KBM-7 (cell line): ENCODE measurements around the gene MAD1L1.

ENCODE experiments used
- DNase-seq: peaks from one replicate; pipeline ENCODE4 v3.0.0-alpha.2; 2015
- in situ Hi-C: fragments of 300-500 bp; cut with MboI; formaldehyde crosslinking; loops from 2 replicates; pipeline ENCODE4 v1.14.3; 2020; ENCODE audit warnings: low sequenced_read_pairs, low pct_unique_long_range_greater_than_20kb, mixed read lengths

The MAD1L1 gene

GRCh38 chr7:1900847-1901246, 331.9 kb downstream of the MAD1L1 start:
- in situ Hi-C loops, result no loop called here
- DNase-seq, result no peak

DNA sequence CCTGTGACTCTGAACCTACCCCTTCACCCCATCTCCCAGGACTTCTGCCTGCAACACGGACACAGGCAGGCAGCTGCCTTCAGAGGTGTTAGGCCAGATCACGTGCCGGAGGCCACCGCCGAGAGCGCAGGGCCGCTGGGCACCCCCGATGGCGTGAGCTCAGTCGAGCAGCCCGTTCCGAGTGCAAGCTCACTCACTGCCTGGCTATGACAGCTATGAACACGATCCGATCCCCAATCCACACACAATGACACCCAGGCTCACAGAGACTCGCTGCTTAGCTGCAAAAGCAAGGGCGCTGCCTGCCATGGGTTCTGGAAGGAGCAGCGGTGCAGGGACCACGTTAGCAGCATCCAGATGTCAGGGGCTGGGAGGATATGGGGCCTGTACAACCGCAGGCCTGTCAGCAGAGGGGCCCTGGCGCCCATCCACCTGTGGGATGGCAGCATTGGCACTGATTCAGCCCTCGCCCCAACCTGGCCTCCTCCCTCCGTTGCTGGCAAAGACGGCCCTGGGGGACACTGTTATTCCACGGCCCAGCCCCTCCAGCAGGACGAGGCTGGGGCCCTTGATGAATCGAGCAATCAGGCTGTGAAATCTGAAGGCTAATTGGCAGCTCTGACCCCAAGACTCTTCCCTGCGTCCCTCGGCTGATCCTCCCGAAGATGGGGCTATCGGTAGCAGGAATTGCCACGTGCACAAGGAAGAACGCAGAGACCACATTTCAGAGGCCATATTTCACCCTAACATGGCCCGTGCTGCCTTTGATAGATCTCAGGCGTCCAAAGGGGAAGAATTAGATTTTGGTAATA, 332.6 kb downstream of the MAD1L1 start:
- in situ Hi-C loops, result no loop called here
- DNase-seq, result no peak

DNA sequence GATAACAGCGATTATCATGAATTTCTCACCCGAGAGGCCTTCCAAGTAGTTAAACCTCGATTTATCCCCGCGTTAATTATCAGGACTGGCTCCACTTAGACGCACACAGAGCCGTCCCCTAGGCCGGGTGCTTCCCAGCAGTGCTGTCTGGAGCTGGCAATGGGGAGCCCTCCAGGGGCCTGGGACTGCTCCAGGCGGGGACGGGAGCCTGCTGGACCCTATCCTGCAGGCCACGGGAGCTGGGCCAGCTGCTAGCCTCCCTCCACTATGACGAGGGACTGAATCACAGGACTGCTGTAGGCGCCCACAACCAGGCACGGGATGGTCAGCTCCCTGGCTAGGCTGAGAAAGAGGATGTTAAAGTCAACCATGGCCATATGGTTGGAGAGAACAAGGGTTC, 333.5 kb downstream of the MAD1L1 start:
- in situ Hi-C loops, result no loop called here
- no peak for DNase-seq

- in situ Hi-C loops, result no loop called here
- DNase-seq, result no peak
These were observed 334.0 kb downstream of the MAD1L1 start for GRCh38 chr7:1898628-1899185.

DNA sequence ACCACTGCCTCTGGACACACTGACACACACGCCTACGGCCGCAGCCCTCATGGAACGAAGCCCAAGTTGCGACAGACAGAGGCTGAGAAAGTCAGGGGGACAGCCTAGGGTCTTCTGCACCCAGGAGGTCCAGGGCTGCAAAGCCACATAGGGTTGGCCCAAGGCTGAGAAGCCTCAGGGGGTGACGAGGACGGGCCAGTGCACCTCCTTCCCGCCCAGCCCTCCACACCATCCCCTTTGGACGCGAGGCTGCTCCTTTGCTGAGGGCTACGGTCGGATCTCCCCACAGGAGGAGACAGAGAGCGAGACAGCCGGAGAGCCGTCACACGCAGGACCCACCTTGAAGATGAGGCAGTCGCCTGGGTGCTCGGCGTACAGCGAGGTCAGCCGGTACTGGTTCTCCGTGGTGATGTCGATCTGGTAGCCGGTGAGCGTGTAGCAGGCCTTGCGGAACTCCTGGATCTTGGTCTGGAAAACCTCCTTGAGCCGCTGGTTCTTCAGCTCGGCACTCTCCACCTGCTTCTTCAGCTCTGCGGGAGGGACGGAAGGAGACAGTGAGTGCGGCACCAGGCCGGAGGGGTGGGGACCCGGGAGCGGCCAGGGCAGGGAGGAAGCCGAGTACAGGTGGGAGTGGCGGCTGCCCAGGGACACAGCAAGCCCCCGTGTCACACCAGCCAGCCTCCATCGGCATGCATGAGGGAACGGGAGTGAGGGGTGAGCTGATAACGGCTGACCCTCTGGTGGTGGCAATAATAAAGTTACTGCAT, 334.7 kb downstream of the MAD1L1 start:
- in situ Hi-C loops, result no loop called here
- DNase-seq, result no peak

DNA sequence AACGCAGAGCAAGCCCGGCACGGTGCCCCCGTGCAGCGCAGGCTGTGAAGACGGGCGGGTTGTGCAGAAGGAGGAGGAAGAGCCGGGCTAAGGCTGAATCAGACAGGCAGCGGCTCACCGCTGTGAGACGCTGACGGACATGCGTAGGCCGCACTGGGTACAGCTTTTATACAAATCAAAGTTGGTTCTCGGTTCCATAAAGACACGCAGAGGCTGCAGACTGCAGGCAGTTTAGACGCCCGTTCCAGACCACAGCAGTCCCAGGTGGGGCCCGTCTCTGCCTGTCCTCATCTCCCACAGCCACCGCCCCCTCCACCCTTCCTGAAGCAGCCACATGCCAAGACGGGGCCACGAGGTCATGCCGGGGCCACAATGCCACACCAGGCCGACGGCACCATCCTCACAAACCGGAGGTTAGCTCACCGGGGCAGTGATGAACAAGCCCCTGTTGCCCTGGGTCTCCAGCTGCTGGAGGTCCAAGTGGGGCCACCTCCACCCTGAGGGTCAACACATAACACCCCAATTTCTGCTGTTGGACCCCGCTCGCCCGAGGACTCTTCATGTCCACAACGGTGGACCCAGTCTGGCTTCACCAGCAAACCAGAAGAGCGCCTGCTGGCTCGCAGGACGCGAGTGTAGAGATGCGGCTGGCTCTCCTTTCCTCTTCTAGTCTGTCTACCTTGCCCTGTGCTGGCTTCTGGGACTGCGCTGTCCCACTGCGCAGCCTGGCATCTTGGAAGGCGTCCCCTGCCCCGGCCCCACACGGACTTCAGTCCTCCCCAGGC, 335.5 kb downstream of the MAD1L1 start:
- no peak for DNase-seq
- in situ Hi-C loops, result no loop called here

GRCh38 chr7:1895664-1896515, 336.9 kb downstream of the MAD1L1 start:
- in situ Hi-C loops, result no loop called here
- DNase-seq, result no peak

GRCh38 chr7:1894906-1895663, 337.7 kb downstream of the MAD1L1 start:
- no peak for DNase-seq
- in situ Hi-C loops, result no loop called here

GRCh38 chr7:1894313-1894900, 338.3 kb downstream of the MAD1L1 start:
- no peak for DNase-seq
- in situ Hi-C loops, result no loop called here

- in situ Hi-C loops, result no loop called here
- no peak for DNase-seq
These were observed 339.3 kb downstream of the MAD1L1 start for GRCh38 chr7:1893451-1893850.

DNA sequence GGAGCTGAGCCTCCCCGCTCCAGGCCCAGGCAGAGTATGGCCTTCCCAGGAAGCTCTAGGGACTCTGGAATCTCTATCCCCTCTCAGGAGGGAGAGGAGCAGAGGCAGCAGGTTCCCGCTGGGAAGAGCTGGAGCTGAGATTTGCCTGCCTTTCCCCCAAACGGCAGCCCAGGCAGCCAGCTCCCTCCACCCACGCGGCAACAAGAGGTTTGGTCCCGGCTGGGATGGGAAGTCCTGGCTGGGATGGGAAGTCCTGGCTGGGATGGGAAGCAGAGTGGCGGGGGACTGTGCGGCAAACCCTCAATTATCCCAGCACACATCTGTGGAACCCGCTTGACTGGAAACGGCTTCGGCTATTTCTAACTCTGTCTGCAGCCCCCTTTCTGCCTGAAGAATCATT, 339.7 kb downstream of the MAD1L1 start:
- no peak for DNase-seq
- in situ Hi-C loops, result no loop called here

GRCh38 chr7:1892011-1892965, 340.5 kb downstream of the MAD1L1 start:
- in situ Hi-C loops, result no loop called here
- DNase-seq, result no peak

DNA sequence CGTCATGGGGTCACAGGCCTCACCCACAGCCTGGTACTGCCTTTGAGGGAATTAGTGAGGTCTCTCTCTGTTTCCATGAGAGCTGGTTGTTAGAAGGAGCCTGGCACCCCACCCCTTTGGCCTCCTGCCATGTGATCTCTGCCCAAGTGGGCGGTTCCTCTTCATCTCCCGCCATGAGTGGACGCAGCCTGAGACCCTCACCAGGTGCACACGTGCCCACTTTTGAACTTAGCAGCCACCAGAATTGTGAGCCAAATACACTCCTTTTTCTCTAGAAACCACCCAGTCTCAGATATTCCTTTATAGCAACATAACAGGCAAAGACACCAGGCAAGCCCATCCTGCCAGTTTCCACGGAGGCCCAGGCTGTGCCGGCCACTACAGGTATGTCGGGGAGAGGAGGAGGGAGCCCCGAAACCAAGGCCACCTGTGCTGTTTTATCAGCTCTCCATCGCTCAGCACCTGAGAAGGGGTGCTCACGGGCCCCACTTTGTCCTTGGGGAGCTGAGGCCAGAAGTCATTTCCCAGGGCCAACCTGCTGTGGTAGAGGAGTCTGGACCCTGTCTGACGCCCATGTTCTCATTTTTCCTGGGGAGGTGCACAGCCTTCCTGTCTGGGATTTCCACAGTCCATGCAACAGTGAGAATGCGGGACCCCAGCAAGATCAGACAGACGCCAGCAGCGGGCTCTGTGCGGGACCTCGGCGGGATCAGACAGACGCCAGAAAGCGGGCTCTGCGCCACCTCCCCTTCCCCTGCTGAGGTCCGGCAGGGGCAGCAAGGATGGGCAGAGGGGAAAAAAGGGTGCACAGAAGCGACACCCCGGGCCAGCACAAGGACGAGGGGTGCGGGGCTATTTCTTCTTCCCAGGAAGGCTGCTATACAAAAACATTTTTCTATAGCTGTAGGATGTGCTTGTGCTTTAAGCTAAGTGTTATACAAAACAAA, 342.2 kb downstream of the MAD1L1 start:
- in situ Hi-C loops, result no loop called here

GRCh38 chr7:1889556-1890181, 343.1 kb downstream of the MAD1L1 start:
- in situ Hi-C loops, result no loop called here
- no peak for DNase-seq

More for the DNA sequence above, 342.2 kb downstream of the MAD1L1 start:
- no peak for DNase-seq

DNA sequence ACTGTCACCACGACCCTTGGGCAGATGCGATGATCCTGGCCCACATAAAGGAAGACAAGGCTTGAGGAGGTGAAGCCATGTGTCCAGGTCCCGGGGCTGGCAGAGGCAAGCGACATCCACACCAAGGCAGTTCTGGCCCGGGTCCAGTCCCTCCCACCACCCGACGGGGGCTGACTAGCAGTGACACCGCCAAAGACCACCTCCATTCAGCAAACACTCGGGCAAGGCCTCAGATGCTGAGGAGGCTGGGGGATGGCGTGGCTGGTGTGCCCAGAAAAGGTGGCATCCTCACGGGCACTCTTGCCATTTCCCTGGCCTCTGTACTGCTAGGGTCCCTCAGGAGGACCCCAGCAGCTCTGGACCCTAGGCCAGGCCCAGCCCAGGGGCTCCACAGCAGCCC, 343.7 kb downstream of the MAD1L1 start:
- DNase-seq, result no peak
- in situ Hi-C loops, result no loop called here
